T-helper 1 cell treated with Interleukin-12 subunit alpha and Interleukin-12 subunit beta and Interleukin-4 antibody, amounts not matched to agents 30 μg/mL and 1 μg/mL, for 36 hours (primary cell): ENCODE data around the gene BTBD19.
"Not testable (repeated sequence)": the region's sequence is repeated elsewhere in the genome, so short reads cannot be mapped to it uniquely, and the experiment has no call there.

Experiments
- H3K27ac Mint-ChIP-seq: one replicate; pipeline ENCODE4 v1.8.0; 2021; ENCODE audit warnings: mild to moderate bottlenecking, mixed read lengths
- H3K27me3 Mint-ChIP-seq: one replicate; pipeline ENCODE4 v1.8.0; 2021; ENCODE audit warnings: low read depth, mixed read lengths
- H3K36me3 Mint-ChIP-seq: one replicate; pipeline ENCODE4 v1.8.0; 2021; ENCODE audit warnings: low read depth, mixed read lengths
- H3K4me1 Mint-ChIP-seq: one replicate; pipeline ENCODE4 v1.8.0; 2021; ENCODE audit warnings: low read depth, mixed read lengths
- H3K4me3 Mint-ChIP-seq: one replicate; pipeline ENCODE4 v1.8.0; 2021; ENCODE audit warnings: mild to moderate bottlenecking, moderate library complexity, mixed read lengths
- H3K9me3 Mint-ChIP-seq: one replicate; pipeline ENCODE4 v1.8.0; 2021; ENCODE audit warnings: mixed read lengths

BTBD19 gene

GRCh38 chr1:44784094-44785028 lies 24.0 kb upstream of the BTBD19 start:
- no peaks in the 10 kb centered on the region for H3K27me3 Mint-ChIP-seq
- H3K4me1 Mint-ChIP-seq: peaks cover 26% of the 10 kb centered on the region
- H3K36me3 Mint-ChIP-seq: peaks cover 20% of the 10 kb centered on the region
- peak overlapping the region; percentile 65 for H3K4me3 Mint-ChIP-seq
- H3K27ac Mint-ChIP-seq: peak overlapping the region; percentile 45
- H3K9me3 Mint-ChIP-seq: no peaks in the 10 kb centered on the region

- Mint-ChIP-seq H3K27ac (peak overlapping the region; percentile 45), H3K27me3 (no peaks in the 10 kb centered on the region), H3K9me3 (no peaks in the 10 kb centered on the region), H3K36me3 (peaks cover 18% of the 10 kb centered on the region), H3K4me1 (peaks cover 26% of the 10 kb centered on the region), H3K4me3 (peak overlapping the region; percentile 65)
These were observed 23.3 kb upstream of the BTBD19 start for GRCh38 chr1:44785029-44785380.

GRCh38 chr1:44785501-44786137 lies 22.7 kb upstream of the BTBD19 start:
- Mint-ChIP-seq H3K27me3 (no peaks in the 10 kb centered on the region), H3K36me3 (peaks cover 12% of the 10 kb centered on the region), H3K9me3 (no peaks in the 10 kb centered on the region), H3K4me3 (peak overlapping the region; percentile 65), H3K27ac (no peak overlapping the region), H3K4me1 (peaks cover 26% of the 10 kb centered on the region)

GRCh38 chr1:44786138-44786840 lies 22.0 kb upstream of the BTBD19 start:
- Mint-ChIP-seq H3K9me3 (no peaks in the 10 kb centered on the region), H3K4me1 (peaks cover 24% of the 10 kb centered on the region), H3K4me3 (peak overlapping the region; percentile 65), H3K27ac (no peak overlapping the region), H3K27me3 (no peaks in the 10 kb centered on the region), H3K36me3 (peaks cover 6% of the 10 kb centered on the region)

GRCh38 chr1:44786841-44787426 lies 21.4 kb upstream of the BTBD19 start:
- peak overlapping the region; percentile 65 for H3K4me3 Mint-ChIP-seq
- peaks cover 3% of the 10 kb centered on the region for H3K36me3 Mint-ChIP-seq
- no peak overlapping the region for H3K27ac Mint-ChIP-seq
- peaks cover 24% of the 10 kb centered on the region for H3K4me1 Mint-ChIP-seq
- H3K9me3 Mint-ChIP-seq: no peaks in the 10 kb centered on the region
- no peaks in the 10 kb centered on the region for H3K27me3 Mint-ChIP-seq

GRCh38 chr1:44787506-44787905 lies 20.8 kb upstream of the BTBD19 start:
- Mint-ChIP-seq H3K36me3 (peaks cover 3% of the 10 kb centered on the region), H3K4me3 (no peak overlapping the region), H3K4me1 (peaks cover 24% of the 10 kb centered on the region), H3K27me3 (no peaks in the 10 kb centered on the region), H3K9me3 (no peaks in the 10 kb centered on the region), H3K27ac (no peak overlapping the region)

- Mint-ChIP-seq H3K27me3 (no peaks in the 10 kb centered on the region), H3K4me3 (no peak within 1 kb of the TSS), H3K36me3 (peaks cover 1% of the 10 kb centered on the region), H3K9me3 (no peaks in the 10 kb centered on the region), H3K4me1 (peaks cover 23% of the 10 kb centered on the region), H3K27ac (no peak within 1 kb of the TSS)
These were observed 20.0 kb upstream of the BTBD19 start, which contains the start of gene BEST4 for GRCh38 chr1:44788120-44788860. BEST4 (minus strand) TSS chr1:44788170; CDS start chr1:44787705, 465 bp downstream.

- Mint-ChIP-seq H3K27ac (no peak overlapping the region), H3K36me3 (no peaks in the 10 kb centered on the region), H3K27me3 (no peaks in the 10 kb centered on the region), H3K9me3 (no peaks in the 10 kb centered on the region), H3K4me1 (peaks cover 6% of the 10 kb centered on the region), H3K4me3 (no peak overlapping the region)
These were observed 17.1 kb upstream of the BTBD19 start for GRCh38 chr1:44790968-44791801.

- Mint-ChIP-seq H3K27me3 (no peaks in the 10 kb centered on the region), H3K4me3 (no peak overlapping the region), H3K9me3 (no peaks in the 10 kb centered on the region), H3K36me3 (no peaks in the 10 kb centered on the region), H3K4me1 (peaks cover 3% of the 10 kb centered on the region), H3K27ac (no peak overlapping the region)
These were observed 15.4 kb upstream of the BTBD19 start for GRCh38 chr1:44792736-44793502.

- H3K27me3 Mint-ChIP-seq, H3K4me3 Mint-ChIP-seq, H3K9me3 Mint-ChIP-seq: not testable (repeated sequence)
- H3K4me1 Mint-ChIP-seq: peaks cover 22% of the 10 kb centered on the region
- H3K27ac Mint-ChIP-seq: peak overlapping the region; percentile 26
- peaks cover 12% of the 10 kb centered on the region for H3K36me3 Mint-ChIP-seq
These were observed 10.4 kb upstream of the BTBD19 start for GRCh38 chr1:44797886-44798285.

- H3K4me1 Mint-ChIP-seq: peaks cover 25% of the 10 kb centered on the region
- H3K27me3 Mint-ChIP-seq: no peaks in the 10 kb centered on the region
- H3K4me3 Mint-ChIP-seq: peak overlapping the region; percentile 91
- H3K9me3 Mint-ChIP-seq: no peaks in the 10 kb centered on the region
- peak overlapping the region; percentile 97 for H3K27ac Mint-ChIP-seq
- H3K36me3 Mint-ChIP-seq: peaks cover 21% of the 10 kb centered on the region
These were observed 9.6 kb upstream of the BTBD19 start for GRCh38 chr1:44798481-44799365.
